Spleen (tissue), 11 donors: ENCODE data around the gene FBP1. TPM values are rescaled to one million over a fixed set of nuclear protein-coding genes. Genes with fewer than 3 reads are reported as not detected.

Experiments
- DNase-seq: peaks from one replicate; pipeline ENCODE4 v3.0.0-alpha.2; 2020
- H3K27ac ChIP-seq, 8 donors: fragments of 200-600 bp; sonication (generic) in 7 of 8; 1 replicate in 4 of 8; 2 replicates in 4 of 8; pipeline versions ENCODE4 v1.5.0 to v1.8.0; 2016 to 2021; ENCODE audit warnings: inconsistent platforms in 4 of 8, mild to moderate bottlenecking in 4 of 8, moderate library complexity in 1 of 8
- H3K27me3 ChIP-seq, 7 donors: fragments of 200-600 bp; sonication (generic) in 6 of 7; replicated peaks in 1 of 7; 1 replicate in 4 of 7; 2 replicates in 3 of 7; pipeline versions ENCODE4 v1.5.0 to v1.8.0; 2016 to 2021; ENCODE audit warnings: inconsistent platforms in 3 of 7, mild to moderate bottlenecking in 1 of 7
- H3K36me3 ChIP-seq, 6 donors: fragments of 200-600 bp; sonication (generic) in 5 of 6; 1 replicate in 4 of 6; 2 replicates in 2 of 6; pipeline versions ENCODE4 v1.5.0 to v1.8.0; 2016 to 2021; ENCODE audit warnings: inconsistent platforms in 2 of 6
- H3K4me1 ChIP-seq, 6 donors: fragments of 200-600 bp; sonication (generic) in 5 of 6; 1 replicate in 3 of 6; 2 replicates in 3 of 6; pipeline versions ENCODE4 v1.5.0 to v1.8.0; 2016 to 2021; ENCODE audit warnings: inconsistent platforms in 3 of 6
- H3K4me3 ChIP-seq, 8 donors: fragments of 200-600 bp; sonication (generic) in 7 of 8; 1 replicate in 4 of 8; 2 replicates in 4 of 8; pipeline versions ENCODE4 v1.5.0 to v1.8.0; 2016 to 2021; ENCODE audit warnings: inconsistent platforms in 4 of 8, mild to moderate bottlenecking in 4 of 8, moderate library complexity in 2 of 8
- H3K9me3 ChIP-seq, 8 donors: fragments of 200-600 bp; sonication (generic) in 7 of 8; 1 replicate in 4 of 8; 2 replicates in 4 of 8; pipeline versions ENCODE4 v1.5.0 to v1.8.0; 2016 to 2021; ENCODE audit warnings: inconsistent platforms in 4 of 8
- CTCF ChIP-seq, 11 experiments: fragments of 200-600 bp in 7 of 11; fragments of 450-650 bp in 4 of 11; sonication (generic) in 4 of 11; IDR thresholded peaks in 8 of 11; conservative IDR thresholded peaks in 3 of 11; 1 replicate in 7 of 11; 2 replicates in 4 of 11; pipeline versions ENCODE4 v1.4.0 to v1.8.0; 2016 to 2021; ENCODE audit warnings: antibody characterized with exemption in 11 of 11, inconsistent platforms in 4 of 11, mild to moderate bottlenecking in 1 of 11
- POLR2A ChIP-seq, 3 donors: fragments of 450-650 bp; IDR thresholded peaks; one replicate each; pipeline ENCODE4 v1.5.1; 2017; ENCODE audit warnings: antibody characterized with exemption in 3 of 3, mild to moderate bottlenecking in 1 of 3
- POLR2AphosphoS5 ChIP-seq, 3 donors: sonication (generic); formaldehyde crosslinking; IDR thresholded peaks; one replicate each; pipeline ENCODE4 v1.5.1; 2017; ENCODE audit warnings: antibody characterized with exemption in 3 of 3
- WGBS, 5 donors: extraction: QIAGEN DNeasy Blood & Tissue Kit in 3 of 5; methylation state at CpG; one replicate each; pipeline versions ENCODE4 v1.1.5 to v1.1.7; 2013 to 2018; 5-methylcytosine and 5-hydroxymethylcytosine counted together
- intact Hi-C: fragments of 100-400 bp; cut with DNase I; formaldehyde crosslinking; loops from one replicate; pipeline ENCODE4 v1.15.0; 2023; ENCODE audit warnings: low total_unique reads
- polyA plus RNA-seq, 3 donors: library from polyadenylated mRNA; stranded (reverse); fragments of 200-250 nt; gene quantifications; one replicate each; pipeline ENCODE4 v1.2.1, GENCODE V29; 2013
- total RNA-seq, 7 donors: library from RNA; depleted of rRNA in 3 of 7; stranded (reverse); fragments of >200 nt in 3 of 7; fragmentation: NEBNext Ultra II Directional in 4 of 7; extraction: Animal tissue kit (Norgen Biotek cat#: 25700) in 4 of 7; gene quantifications; one replicate each; pipeline versions ENCODE4 v1.1.0 to v1.2.1, GENCODE V29; 2016 to 2021
- donor health status: healthy with polysubstance abuse.
- donor health status: DM: no; HTN: no; CAD: no; lungs with moderate emphysema.
- donor health status: DM: no; HTN: no; CAD: no.
- donor health status: Bipolar disorder and iron deficiency.
- donor health status: healthy.
- donor health status: DM: no; HTN: no; CAD: no.
- donor health status: DM: yes; HTN: yes; CAD: no.

The FBP1 gene
- total and polyA plus RNA-seq, 10 donors, result 7.9 to 57.4 (median 12.4) TPM

GRCh38 chr9:94680621-94681020 lies 41.3 kb upstream of the FBP1 start:
- H3K9me3 ChIP-seq, result no peaks in the 10 kb centered on the region
- H3K4me3 ChIP-seq, result no peak overlapping the region
- H3K27ac ChIP-seq, result no peak overlapping the region
- H3K27me3 ChIP-seq, result no peaks in the 10 kb centered on the region
- TF ChIP-seq POLR2AphosphoS5 (IDR thresholded peaks at IDR 0.05), result no peak
- TF ChIP-seq CTCF (IDR thresholded peaks at IDR 0.05 in 8 of 11, conservative IDR thresholded peaks at IDR 0.05 in 3 of 11), result no peak
- no peak for TF ChIP-seq POLR2A (IDR thresholded peaks at IDR 0.05)
- no peaks in the 10 kb centered on the region for H3K4me1 ChIP-seq
- no peaks in the 10 kb centered on the region for H3K36me3 ChIP-seq
- WGBS, 5 donors, result 66 to 73% (median 68%) methylated on average over 2 of the region's 2 CpGs
- intact Hi-C loops, result no loop called here
- no peak for DNase-seq

GRCh38 chr9:94680020-94680419 lies 40.7 kb upstream of the FBP1 start:
- no peaks in the 10 kb centered on the region for H3K36me3 ChIP-seq
- TF ChIP-seq CTCF (IDR thresholded peaks at IDR 0.05 in 8 of 11, conservative IDR thresholded peaks at IDR 0.05 in 3 of 11), result no peak
- H3K4me1 ChIP-seq, result peaks cover 0 to 4% (median 0%) of the 10 kb centered on the region in 6 donors
- H3K9me3 ChIP-seq, result no peaks in the 10 kb centered on the region
- H3K4me3 ChIP-seq, result no peak overlapping the region
- no peak for DNase-seq
- H3K27ac ChIP-seq, result no peak overlapping the region
- intact Hi-C loops, result no loop called here
- 84 to 94% (median 92%) methylated on average over 1 of the region's 1 CpG for WGBS, 5 donors
- H3K27me3 ChIP-seq, result no peaks in the 10 kb centered on the region

- no peak overlapping the region for H3K27ac ChIP-seq
- DNase-seq, result no peak
- WGBS, 5 donors, result 85 to 94% (median 90%) methylated on average over 8 of the region's 8 CpGs
- intact Hi-C loops, result loop anchor here (5.0 kb wide), 1 partner anchor 453 kb away; no protein-coding TSS in a partner anchor
- H3K4me1 ChIP-seq, result peaks cover 0 to 4% (median 0%) of the 10 kb centered on the region in 6 donors
- no peaks in the 10 kb centered on the region for H3K36me3 ChIP-seq
- no peaks in the 10 kb centered on the region for H3K27me3 ChIP-seq
- TF ChIP-seq POLR2A (IDR thresholded peaks at IDR 0.05) (no peak), CTCF (IDR thresholded peaks at IDR 0.05 in 8 of 11, conservative IDR thresholded peaks at IDR 0.05 in 3 of 11) (no peak), POLR2AphosphoS5 (IDR thresholded peaks at IDR 0.05) (no peak)
- H3K4me3 ChIP-seq, result no peak overlapping the region
- H3K9me3 ChIP-seq, result no peaks in the 10 kb centered on the region
Observed at GRCh38 chr9:94679587-94679986, 40.3 kb upstream of the FBP1 start.

- no peak for DNase-seq
- H3K4me3 ChIP-seq, result no peak overlapping the region
- H3K27ac ChIP-seq, result no peak overlapping the region
- peaks cover 0 to 4% (median 0%) of the 10 kb centered on the region in 6 donors for H3K4me1 ChIP-seq
- TF ChIP-seq CTCF (IDR thresholded peaks at IDR 0.05 in 8 of 11, conservative IDR thresholded peaks at IDR 0.05 in 3 of 11) (no peak), POLR2A (IDR thresholded peaks at IDR 0.05) (no peak), POLR2AphosphoS5 (IDR thresholded peaks at IDR 0.05) (no peak)
- H3K9me3 ChIP-seq, result no peaks in the 10 kb centered on the region
- 81 to 90% (median 86%) methylated on average over 4 of the region's 4 CpGs for WGBS, 5 donors
- no peaks in the 10 kb centered on the region for H3K27me3 ChIP-seq
- no peaks in the 10 kb centered on the region for H3K36me3 ChIP-seq
- intact Hi-C loops, result loop anchor here (5.0 kb wide), 1 partner anchor 454 kb away; no protein-coding TSS in a partner anchor
Observed at GRCh38 chr9:94677929-94678328, 38.6 kb upstream of the FBP1 start.
